B cell (primary cell): ENCODE results near the gene FKBP15. TPM values are rescaled to one million over a fixed set of nuclear protein-coding genes. Genes with fewer than 3 reads are reported as not detected.
"Not testable (repeated sequence)": the region's sequence is repeated elsewhere in the genome, so short reads cannot be mapped to it uniquely, and the experiment has no call there.

Experiments
- ATAC-seq: fragments of 200-7000 bp; cut with Tn5 transposase; one replicate; pipeline ENCODE4 v1.10.0; 2021; ENCODE audit warnings: low read depth, mild to moderate bottlenecking, moderate number of reproducible peaks, moderate library complexity
- CTCF ChIA-PET: fragments of 350-600 bp; sonication (Branson Sonifier 250); formaldehyde crosslinking; loops from one replicate; lab custom pipeline; 2021; ENCODE audit warnings: antibody characterized with exemption, inconsistent platforms; lab: Charles Lee
- POLR2A ChIA-PET: fragments of 350-600 bp; sonication (Branson Sonifier 250); formaldehyde crosslinking; loops from one replicate; lab custom pipeline; 2021; ENCODE audit warnings: antibody characterized with exemption; lab: Charles Lee
- DNase-seq: peaks from one replicate; pipeline ENCODE4 v3.0.0; 2013
- H2AFZ ChIP-seq: 2 replicates; pipeline ENCODE4 v1.6.1; 2012; ENCODE audit warnings: mild to moderate bottlenecking, low read depth, low read length; ENCODE audit not compliant: insufficient read depth, poor library complexity, severe bottlenecking
- H3K27ac ChIP-seq, 2 donors: 1 replicate in 1 of 2; 2 replicates in 1 of 2; pipeline ENCODE4 v1.5.1; 2012 to 2013; ENCODE audit warnings: low read length in 2 of 2, mild to moderate bottlenecking in 2 of 2, moderate library complexity in 1 of 2
- H3K27me3 ChIP-seq, 4 experiments: fragments of 200-600 bp in 1 of 4; sonication (generic) in 1 of 4; replicated peaks in 1 of 4; 1 replicate in 2 of 4; 2 replicates in 2 of 4; pipeline versions ENCODE4 v1.6.1 to v1.7.0; 2013 to 2016; ENCODE audit warnings: low read length in 3 of 4, mild to moderate bottlenecking in 2 of 4, mixed read lengths in 1 of 4, moderate library complexity in 1 of 4; ENCODE audit not compliant: insufficient read depth in 4 of 4, control insufficient read depth in 3 of 4; ENCODE audit errors: control extremely low read depth in 1 of 4
- H3K36me3 ChIP-seq, 2 experiments: replicated peaks in 1 of 2; 1 replicate in 1 of 2; 2 replicates in 1 of 2; pipeline versions ENCODE4 v1.6.1 to v1.7.1; 2013; ENCODE audit warnings: low read length in 1 of 2; ENCODE audit not compliant: insufficient read depth in 2 of 2, control insufficient read depth in 1 of 2; ENCODE audit errors: control extremely low read depth in 1 of 2, extremely low read depth in 1 of 2
- H3K4me1 ChIP-seq, 2 donors: fragments of 200-600 bp in 1 of 2; sonication (generic) in 1 of 2; 1 replicate in 1 of 2; 2 replicates in 1 of 2; pipeline versions ENCODE4 v1.5.1 to v1.6.1; 2013 to 2017; ENCODE audit warnings: low read length in 2 of 2; ENCODE audit not compliant: control insufficient read depth in 2 of 2, insufficient read depth in 2 of 2
- H3K4me2 ChIP-seq: replicated peaks from 2 replicates; pipeline ENCODE3; 2012; ENCODE audit warnings: mild to moderate bottlenecking, low read depth, low read length; ENCODE audit not compliant: poor library complexity, severe bottlenecking
- H3K4me3 ChIP-seq, 5 experiments: fragments of 200-600 bp in 1 of 5; sonication (generic) in 1 of 5; 1 replicate in 3 of 5; 2 replicates in 2 of 5; pipeline versions ENCODE4 v1.5.1 to v1.7.0; 2011 to 2016; ENCODE audit warnings: low read length in 4 of 5, mild to moderate bottlenecking in 4 of 5, low read depth in 2 of 5, control low read depth in 1 of 5, moderate library complexity in 1 of 5; ENCODE audit not compliant: insufficient read depth in 1 of 5; ENCODE audit errors: control extremely low read depth in 1 of 5, extremely low read depth in 1 of 5
- H3K79me2 ChIP-seq: fragments of 200-600 bp; sonication (generic); one replicate; pipeline ENCODE4 v1.6.0; 2016; ENCODE audit warnings: low read length; ENCODE audit not compliant: control insufficient read depth, insufficient read depth
- H3K9ac ChIP-seq: fragments of 200-600 bp; sonication (generic); 2 replicates; pipeline ENCODE4 v1.6.1; 2017; ENCODE audit warnings: mild to moderate bottlenecking, low read length, moderate library complexity
- H3K9me3 ChIP-seq, 3 donors: one replicate each; pipeline versions ENCODE4 v1.6.1 to v1.7.1; 2013; ENCODE audit warnings: low read length in 2 of 3; ENCODE audit not compliant: control insufficient read depth in 2 of 3, insufficient read depth in 1 of 3; ENCODE audit errors: control extremely low read depth in 1 of 3
- H4K20me1 ChIP-seq: 2 replicates; pipeline ENCODE4 v1.6.0; 2012; ENCODE audit warnings: mild to moderate bottlenecking, low read length; ENCODE audit not compliant: insufficient read depth, control insufficient read depth, poor library complexity, severe bottlenecking
- H3K27ac Mint-ChIP-seq: one replicate; pipeline ENCODE4 v1.8.0; 2021; ENCODE audit warnings: mixed read lengths
- H3K27me3 Mint-ChIP-seq: one replicate; pipeline ENCODE4 v1.8.0; 2021; ENCODE audit warnings: mixed read lengths
- H3K4me1 Mint-ChIP-seq: one replicate; pipeline ENCODE4 v1.8.0; 2021; ENCODE audit warnings: mixed read lengths
- H3K4me3 Mint-ChIP-seq: one replicate; pipeline ENCODE4 v1.8.0; 2021; ENCODE audit warnings: mixed read lengths
- H3K9me3 Mint-ChIP-seq: one replicate; pipeline ENCODE4 v1.8.0; 2022; ENCODE audit warnings: mixed read lengths; ENCODE audit not compliant: insufficient read depth
- CTCF ChIP-seq: fragments of 200-600 bp; IDR thresholded peaks from one replicate; pipeline ENCODE4 v1.8.0; 2022; ENCODE audit warnings: antibody characterized with exemption, mild to moderate bottlenecking
- EZH2 ChIP-seq: IDR thresholded peaks from 2 replicates; pipeline ENCODE4 v1.6.1; 2012; ENCODE audit warnings: borderline replicate concordance, low read depth, mild to moderate bottlenecking, moderate library complexity, low read length; ENCODE audit not compliant: insufficient read depth, poor library complexity, severe bottlenecking
- WGBS: methylation state at CpG from one replicate; pipeline ENCODE4 v1.1.5; 2013; ENCODE audit warnings: missing lambda C conversion rate; ENCODE audit not compliant: insufficient coverage; 5-methylcytosine and 5-hydroxymethylcytosine counted together
- intact Hi-C: fragments of 100-400 bp; cut with micrococcal nuclease; formaldehyde crosslinking; loops from one replicate; pipeline ENCODE4 v1.10.0; 2022
- polyA plus RNA-seq: library from polyadenylated mRNA; depleted of rRNA; stranded (reverse); fragments of >200 nt; gene quantifications from 2 replicates; pipeline ENCODE4 v1.2.3, GENCODE V29; 2012
- total RNA-seq, 2 donors: library from RNA; stranded (reverse); fragments of 120-200 nt in 1 of 2; gene quantifications; 1 replicate in 1 of 2; 2 replicates in 1 of 2; pipeline versions ENCODE4 v1.2.3 to v1.2.4, GENCODE V29; 2013 to 2022

Gene FKBP15
- total and polyA plus RNA-seq, 2 donors (not counting 1 experiment from before 2014, with no cell fraction given), result 21.1 to 40.6 TPM

GRCh38 chr9:113129466-113129865 is 91.6 kb downstream of the FKBP15 start:
- Histone ChIP-seq H4K20me1 (no peaks in the 10 kb centered on the region), H3K4me2 (no peak overlapping the region), H3K27ac (no peak overlapping the region), H3K79me2 (no peaks in the 10 kb centered on the region), H3K36me3 (no peaks in the 10 kb centered on the region), H3K27me3 (peaks cover 0 to 9% (median 7%) of the 10 kb centered on the region in 4 experiments), H3K9me3 (no peaks in the 10 kb centered on the region), H3K4me3 (no peak overlapping the region), H3K9ac (no peak overlapping the region), H3K4me1 (peaks cover 0 to 3% of the 10 kb centered on the region in 2 donors), H2AFZ (no peak overlapping the region)
- TF ChIP-seq EZH2 (no peak), CTCF (no peak)
- H3K9me3 Mint-ChIP-seq, result no peaks in the 10 kb centered on the region
- ATAC-seq (no peak), DNase-seq (no peak)
- intact Hi-C loops, result no loop called here
- no peak overlapping the region for H3K4me3 Mint-ChIP-seq
- ChIA-PET POLR2A (no interaction called here), CTCF (no interaction called here)
- H3K27me3 Mint-ChIP-seq, result peaks cover 33% of the 10 kb centered on the region
- H3K4me1 Mint-ChIP-seq, result no peaks in the 10 kb centered on the region
- no peak overlapping the region for H3K27ac Mint-ChIP-seq

- Histone ChIP-seq H2AFZ (no peak overlapping the region), H3K4me2 (no peak overlapping the region), H3K4me3 (no peak overlapping the region), H3K27me3 (peaks cover 0 to 7% (median 1%) of the 10 kb centered on the region in 4 experiments), H3K4me1 (peaks cover 0 to 3% of the 10 kb centered on the region in 2 donors), H3K9ac (no peak overlapping the region), H3K9me3 (no peaks in the 10 kb centered on the region), H3K79me2 (no peaks in the 10 kb centered on the region), H4K20me1 (no peaks in the 10 kb centered on the region), H3K36me3 (no peaks in the 10 kb centered on the region), H3K27ac (no peak overlapping the region)
- peaks cover 30% of the 10 kb centered on the region for H3K27me3 Mint-ChIP-seq
- no peaks in the 10 kb centered on the region for H3K4me1 Mint-ChIP-seq
- ChIA-PET CTCF (no interaction called here), POLR2A (no interaction called here)
- ATAC-seq, result no peak
- intact Hi-C loops, result no loop called here
- no peak overlapping the region for H3K27ac Mint-ChIP-seq
- TF ChIP-seq CTCF (no peak), EZH2 (no peak)
- H3K9me3 Mint-ChIP-seq, result no peaks in the 10 kb centered on the region
- WGBS, result 53% methylated on average over 2 of the region's 4 CpGs
- no peak for DNase-seq
- no peak overlapping the region for H3K4me3 Mint-ChIP-seq
Measured at GRCh38 chr9:113125386-113126035, 95.6 kb downstream of the FKBP15 start.

DNA sequence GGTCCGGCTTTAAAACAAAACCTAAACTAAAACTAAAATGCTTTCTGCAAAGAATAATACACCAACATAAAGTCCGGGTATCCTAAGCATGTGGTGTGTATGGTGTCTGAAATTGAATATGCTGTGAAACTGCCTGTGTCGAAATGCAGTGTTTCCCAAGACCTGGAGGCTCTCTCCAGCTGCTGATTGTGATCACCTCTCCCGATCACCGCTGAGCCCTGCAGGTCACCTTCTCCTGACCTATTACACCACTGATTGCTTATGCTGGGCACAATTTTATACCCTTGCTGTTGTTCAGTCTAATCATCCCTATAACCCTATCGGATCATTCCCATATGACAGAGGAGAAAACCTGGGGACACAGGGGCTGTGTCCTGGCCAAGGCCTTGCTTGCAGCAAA is 102.2 kb downstream of the FKBP15 start:
- H3K27me3 Mint-ChIP-seq, H2AFZ ChIP-seq, H3K36me3 ChIP-seq, H3K4me1 ChIP-seq, DNase-seq, H4K20me1 ChIP-seq, H3K9me3 ChIP-seq, H3K4me3 Mint-ChIP-seq, ATAC-seq, H3K27ac Mint-ChIP-seq, H3K27me3 ChIP-seq, H3K4me2 ChIP-seq, H3K4me3 ChIP-seq, H3K9ac ChIP-seq, CTCF ChIA-PET, H3K79me2 ChIP-seq, intact Hi-C loops, H3K9me3 Mint-ChIP-seq, H3K27ac ChIP-seq, H3K4me1 Mint-ChIP-seq, POLR2A ChIA-PET: not testable (repeated sequence)
- WGBS, result no CpG with 5 or more reads among the region's 6 CpGs
